Endodermal cell (in vitro differentiated cells): ENCODE results near the gene FCGR3B. TPM values are rescaled to one million over a fixed set of nuclear protein-coding genes. Genes with fewer than 3 reads are reported as not detected.
"Not testable (repeated sequence)": the region's sequence is repeated elsewhere in the genome, so short reads cannot be mapped to it uniquely, and the experiment has no call there.

Source experiments
- DNase-seq: peaks from one replicate; pipeline ENCODE4 v3.0.0-alpha.2; 2017
- H3K27ac ChIP-seq: 2 replicates; pipeline ENCODE4 v1.5.1; 2013; ENCODE audit warnings: mild to moderate bottlenecking, low read depth, low read length, moderate library complexity
- H3K27me3 ChIP-seq: 2 replicates; pipeline ENCODE4 v1.6.1; 2013; ENCODE audit warnings: mild to moderate bottlenecking, low read length, moderate library complexity; ENCODE audit not compliant: insufficient read depth, control insufficient read depth, poor library complexity, severe bottlenecking
- H3K36me3 ChIP-seq: 2 replicates; pipeline ENCODE4 v1.7.0; 2013; ENCODE audit warnings: mild to moderate bottlenecking, low read length, moderate library complexity; ENCODE audit not compliant: control insufficient read depth, insufficient read depth
- H3K4me1 ChIP-seq: one replicate; pipeline ENCODE4 v1.7.0; 2013; ENCODE audit warnings: low read length; ENCODE audit not compliant: control insufficient read depth, insufficient read depth
- H3K4me3 ChIP-seq: 2 replicates; pipeline ENCODE4 v1.5.1; 2013; ENCODE audit warnings: mild to moderate bottlenecking, low read length, moderate library complexity
- H3K9ac ChIP-seq: 2 replicates; pipeline ENCODE4 v1.6.1; 2013; ENCODE audit warnings: mild to moderate bottlenecking, low read length, moderate library complexity; ENCODE audit not compliant: poor library complexity, severe bottlenecking; ENCODE audit errors: extremely low read depth
- H3K9me3 ChIP-seq: 2 replicates; pipeline ENCODE4 v1.6.1; 2013; ENCODE audit warnings: mild to moderate bottlenecking, low read length, moderate library complexity; ENCODE audit not compliant: control insufficient read depth
- H3K27ac Mint-ChIP-seq: 2 replicates; pipeline ENCODE4 v1.8.0; 2020; ENCODE audit warnings: mixed read lengths
- H3K27me3 Mint-ChIP-seq: 2 replicates; pipeline ENCODE4 v1.8.0; 2021; ENCODE audit warnings: mild to moderate bottlenecking, mixed read lengths; ENCODE audit not compliant: insufficient read depth
- H3K36me3 Mint-ChIP-seq: 2 replicates; pipeline ENCODE4 v1.8.0; 2020; ENCODE audit warnings: low read depth, mixed read lengths
- H3K4me1 Mint-ChIP-seq: 2 replicates; pipeline ENCODE4 v1.8.0; 2020; ENCODE audit warnings: mixed read lengths
- H3K4me3 Mint-ChIP-seq: 2 replicates; pipeline ENCODE4 v1.8.0; 2020; ENCODE audit warnings: mild to moderate bottlenecking, moderate library complexity, mixed read lengths
- H3K9me3 Mint-ChIP-seq: 2 replicates; pipeline ENCODE4 v1.8.0; 2020; ENCODE audit warnings: mild to moderate bottlenecking, mixed read lengths
- WGBS, 2 experiments: methylation state at CpG; one replicate each; pipeline versions ENCODE4 v1.1.5 to v1.1.7; 2013; ENCODE audit warnings: missing lambda C conversion rate in 2 of 2, mixed read lengths in 1 of 2; ENCODE audit not compliant: insufficient coverage in 1 of 2, insufficient read length in 1 of 2; 5-methylcytosine and 5-hydroxymethylcytosine counted together
- total RNA-seq, 2 donors: library from RNA; stranded (reverse); fragmentation: NEBNext Ultra II Directional in 1 of 2; extraction: Animal tissue kit (Norgen Biotek cat#: 25700) in 1 of 2; gene quantifications; 2 replicates in 1 of 2; 3 replicates in 1 of 2; pipeline ENCODE4 v1.2.1, GENCODE V29; 2021
- TF ChIP-seq, protein P1 (sequence below): fragments of 200-600 bp; sonication (generic); conservative IDR thresholded peaks from 2 replicates; pipeline ENCODE4 v1.5.0; 2021; ENCODE audit warnings: antibody characterized with exemption, mild to moderate bottlenecking

The FCGR3B gene
- total RNA-seq, 2 donors from 2014 or later: not detected

DNA sequence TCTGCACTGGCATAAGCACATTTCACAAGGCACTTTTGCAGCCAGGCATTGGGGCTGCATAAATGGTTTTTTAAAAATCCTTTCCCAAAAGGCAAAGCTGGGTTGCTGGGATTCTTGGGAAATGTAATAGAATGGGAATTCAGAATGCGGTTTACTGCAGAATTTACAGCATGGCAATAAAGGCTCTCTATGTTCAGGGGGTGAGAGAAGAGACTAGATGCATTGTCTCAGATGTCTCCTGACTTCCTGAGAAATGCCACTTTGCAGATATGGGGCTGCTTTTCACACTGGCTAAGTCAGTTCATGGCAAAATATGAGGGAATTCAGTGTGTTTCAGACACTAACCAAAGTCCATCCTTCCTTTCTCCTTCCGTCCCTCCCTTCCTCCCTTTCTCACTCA, 45.5 kb upstream of the FCGR3B start:
- H3K36me3 ChIP-seq: no peaks in the 10 kb centered on the region
- TF ChIP-seq, protein P1, sequence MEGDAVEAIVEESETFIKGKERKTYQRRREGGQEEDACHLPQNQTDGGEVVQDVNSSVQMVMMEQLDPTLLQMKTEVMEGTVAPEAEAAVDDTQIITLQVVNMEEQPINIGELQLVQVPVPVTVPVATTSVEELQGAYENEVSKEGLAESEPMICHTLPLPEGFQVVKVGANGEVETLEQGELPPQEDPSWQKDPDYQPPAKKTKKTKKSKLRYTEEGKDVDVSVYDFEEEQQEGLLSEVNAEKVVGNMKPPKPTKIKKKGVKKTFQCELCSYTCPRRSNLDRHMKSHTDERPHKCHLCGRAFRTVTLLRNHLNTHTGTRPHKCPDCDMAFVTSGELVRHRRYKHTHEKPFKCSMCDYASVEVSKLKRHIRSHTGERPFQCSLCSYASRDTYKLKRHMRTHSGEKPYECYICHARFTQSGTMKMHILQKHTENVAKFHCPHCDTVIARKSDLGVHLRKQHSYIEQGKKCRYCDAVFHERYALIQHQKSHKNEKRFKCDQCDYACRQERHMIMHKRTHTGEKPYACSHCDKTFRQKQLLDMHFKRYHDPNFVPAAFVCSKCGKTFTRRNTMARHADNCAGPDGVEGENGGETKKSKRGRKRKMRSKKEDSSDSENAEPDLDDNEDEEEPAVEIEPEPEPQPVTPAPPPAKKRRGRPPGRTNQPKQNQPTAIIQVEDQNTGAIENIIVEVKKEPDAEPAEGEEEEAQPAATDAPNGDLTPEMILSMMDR: no peak
- WGBS, 2 experiments: 92 to 95% methylated on average over 2 of the region's 2 CpGs
- H3K4me3 ChIP-seq: no peak overlapping the region
- H3K4me3 Mint-ChIP-seq: no peak overlapping the region
- H3K4me1 Mint-ChIP-seq: no peaks in the 10 kb centered on the region
- no peaks in the 10 kb centered on the region for H3K9me3 Mint-ChIP-seq
- no peaks in the 10 kb centered on the region for H3K27me3 ChIP-seq
- H3K36me3 Mint-ChIP-seq: no peaks in the 10 kb centered on the region
- peaks cover 7% of the 10 kb centered on the region for H3K27me3 Mint-ChIP-seq
- H3K4me1 ChIP-seq: no peaks in the 10 kb centered on the region
- H3K27ac ChIP-seq: no peak overlapping the region
- H3K9me3 ChIP-seq: no peaks in the 10 kb centered on the region
- H3K27ac Mint-ChIP-seq: no peak overlapping the region
- H3K9ac ChIP-seq: no peak overlapping the region
- no peak for DNase-seq

DNA sequence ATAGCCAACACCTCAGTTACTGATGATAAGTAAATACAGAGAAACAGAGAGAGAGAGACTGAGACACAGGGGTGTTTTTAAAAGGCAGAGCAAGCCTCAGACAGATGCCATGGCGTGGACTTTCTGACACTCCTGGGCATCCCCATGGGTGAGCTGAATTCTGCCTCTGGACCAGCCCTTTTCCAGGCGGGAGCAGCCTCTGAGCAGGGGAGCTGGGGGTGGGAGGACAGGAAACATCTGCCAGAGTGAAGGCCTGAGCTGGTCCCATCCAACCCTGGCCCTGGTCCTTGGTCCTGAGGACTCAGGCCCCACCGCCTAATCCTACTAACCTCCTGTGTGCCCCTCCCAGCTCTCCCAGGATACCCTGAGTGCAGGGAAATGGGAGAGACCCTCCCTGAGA, 43.9 kb upstream of the FCGR3B start:
- H3K9me3 ChIP-seq, H3K9me3 Mint-ChIP-seq, H3K4me3 Mint-ChIP-seq, H3K9ac ChIP-seq, H3K4me1 ChIP-seq, H3K36me3 ChIP-seq, H3K4me1 Mint-ChIP-seq, H3K4me3 ChIP-seq, H3K27ac Mint-ChIP-seq, H3K27me3 ChIP-seq, H3K36me3 Mint-ChIP-seq, DNase-seq, H3K27ac ChIP-seq, H3K27me3 Mint-ChIP-seq: not testable (repeated sequence)
- WGBS, 2 experiments: 75 to 83% methylated on average over 1 to 3 of the region's 3 CpGs

- not testable (repeated sequence) for H3K4me1 ChIP-seq, H3K27me3 Mint-ChIP-seq, H3K9me3 Mint-ChIP-seq
Measured at GRCh38 chr1:161674447-161674846, 43.5 kb upstream of the FCGR3B start.

GRCh38 chr1:161673437-161673836, 42.5 kb upstream of the FCGR3B start:
- H3K4me3 ChIP-seq, H3K9ac ChIP-seq, H3K27me3 Mint-ChIP-seq, H3K4me3 Mint-ChIP-seq, H3K9me3 Mint-ChIP-seq, H3K4me1 ChIP-seq, H3K36me3 ChIP-seq, DNase-seq, H3K27me3 ChIP-seq, H3K27ac ChIP-seq, H3K36me3 Mint-ChIP-seq, H3K4me1 Mint-ChIP-seq, H3K27ac Mint-ChIP-seq, H3K9me3 ChIP-seq: not testable (repeated sequence)
- 75% methylated on average over 7 of the region's 7 CpGs; no CpG with 5 or more reads in 1 of the 2 experiments for WGBS, 2 experiments

More at GRCh38 chr1:161674447-161674846, 43.5 kb upstream of the FCGR3B start:
- not testable (repeated sequence) for H3K36me3 ChIP-seq, H3K27me3 ChIP-seq, H3K27ac ChIP-seq, DNase-seq, H3K4me3 Mint-ChIP-seq, H3K9ac ChIP-seq, H3K4me3 ChIP-seq, H3K36me3 Mint-ChIP-seq, H3K4me1 Mint-ChIP-seq, H3K27ac Mint-ChIP-seq, H3K9me3 ChIP-seq
- WGBS, 2 experiments: no CpG with 5 or more reads among the region's 3 CpGs

DNA sequence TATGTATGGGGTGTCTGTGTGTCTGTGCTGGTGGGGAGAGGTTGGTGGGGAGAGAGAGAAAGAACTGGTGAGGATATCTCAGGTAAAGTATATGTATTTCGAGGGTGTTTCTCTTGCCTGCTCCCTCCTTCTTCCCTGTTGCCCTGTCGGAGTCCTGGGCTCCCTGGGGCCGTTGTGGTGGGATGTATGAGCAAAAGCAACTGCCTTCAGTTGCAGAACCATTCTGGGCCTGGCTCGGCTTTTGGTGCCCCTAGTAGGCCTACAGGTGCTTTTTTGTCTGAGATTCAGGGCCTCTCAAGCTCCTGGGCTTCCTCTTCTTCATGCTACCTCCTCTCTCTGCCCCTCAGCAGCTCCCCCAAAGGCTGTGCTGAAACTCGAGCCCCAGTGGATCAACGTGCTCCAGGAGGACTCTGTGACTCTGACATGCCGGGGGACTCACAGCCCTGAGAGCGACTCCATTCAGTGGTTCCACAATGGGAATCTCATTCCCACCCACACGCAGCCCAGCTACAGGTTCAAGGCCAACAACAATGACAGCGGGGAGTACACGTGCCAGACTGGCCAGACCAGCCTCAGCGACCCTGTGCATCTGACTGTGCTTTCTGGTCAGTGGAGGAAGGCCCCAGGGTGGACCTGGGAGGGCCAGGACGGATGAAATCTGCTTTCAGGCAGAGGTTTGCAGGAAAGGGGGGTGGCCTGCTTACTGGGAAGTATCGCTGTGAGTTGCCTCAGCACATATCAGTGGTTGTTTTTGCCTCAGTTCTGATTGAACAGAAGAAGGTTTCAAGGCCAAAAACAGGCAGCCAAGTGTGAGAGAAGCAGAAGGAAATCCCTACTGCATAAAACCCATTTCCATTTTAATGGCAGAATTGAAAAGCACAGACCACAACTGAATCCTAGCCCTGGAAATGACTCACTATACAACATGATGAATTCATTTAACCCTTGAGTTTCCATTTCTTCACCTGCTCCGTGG, 40.4 kb upstream of the FCGR3B start:
- H3K9me3 ChIP-seq, H3K4me1 Mint-ChIP-seq, H3K4me3 ChIP-seq, H3K36me3 Mint-ChIP-seq, H3K27ac Mint-ChIP-seq, H3K4me3 Mint-ChIP-seq, H3K27me3 Mint-ChIP-seq, H3K9ac ChIP-seq, H3K4me1 ChIP-seq, DNase-seq, H3K27me3 ChIP-seq, H3K27ac ChIP-seq, H3K36me3 ChIP-seq, H3K9me3 Mint-ChIP-seq: not testable (repeated sequence)
- 70 to 73% methylated on average over 4 to 9 of the region's 15 CpGs for WGBS, 2 experiments

- not testable (repeated sequence) for H3K4me3 ChIP-seq, H3K27ac ChIP-seq, H3K9me3 Mint-ChIP-seq, H3K9ac ChIP-seq, H3K9me3 ChIP-seq, H3K4me1 ChIP-seq, H3K36me3 Mint-ChIP-seq, H3K4me3 Mint-ChIP-seq, H3K27ac Mint-ChIP-seq, H3K27me3 ChIP-seq, DNase-seq, H3K4me1 Mint-ChIP-seq, H3K36me3 ChIP-seq, H3K27me3 Mint-ChIP-seq
- no CpG with 5 or more reads among the region's 4 CpGs for WGBS, 2 experiments
Measured at GRCh38 chr1:161664689-161665088, 33.7 kb upstream of the FCGR3B start.
